Measurements from ENCODE around the gene MAPKAP1.

GRCh38 chr9:125515983-125516940, 190.7 kb downstream of the MAPKAP1 start:
- no peak for TF ChIP-seq CTCF (IDR thresholded peaks at IDR 0.05)
- TF ChIP-seq ZFX (IDR thresholded peaks at IDR 0.05; ENCODE audit: borderline replicate concordance), result no peak

All from 22Rv1 (cell line).